ENCODE measurements around the gene METTL27.
"Not testable (repeated sequence)": the region's sequence is repeated elsewhere in the genome, so short reads cannot be mapped to it uniquely, and the experiment has no call there.

The METTL27 gene

DNA sequence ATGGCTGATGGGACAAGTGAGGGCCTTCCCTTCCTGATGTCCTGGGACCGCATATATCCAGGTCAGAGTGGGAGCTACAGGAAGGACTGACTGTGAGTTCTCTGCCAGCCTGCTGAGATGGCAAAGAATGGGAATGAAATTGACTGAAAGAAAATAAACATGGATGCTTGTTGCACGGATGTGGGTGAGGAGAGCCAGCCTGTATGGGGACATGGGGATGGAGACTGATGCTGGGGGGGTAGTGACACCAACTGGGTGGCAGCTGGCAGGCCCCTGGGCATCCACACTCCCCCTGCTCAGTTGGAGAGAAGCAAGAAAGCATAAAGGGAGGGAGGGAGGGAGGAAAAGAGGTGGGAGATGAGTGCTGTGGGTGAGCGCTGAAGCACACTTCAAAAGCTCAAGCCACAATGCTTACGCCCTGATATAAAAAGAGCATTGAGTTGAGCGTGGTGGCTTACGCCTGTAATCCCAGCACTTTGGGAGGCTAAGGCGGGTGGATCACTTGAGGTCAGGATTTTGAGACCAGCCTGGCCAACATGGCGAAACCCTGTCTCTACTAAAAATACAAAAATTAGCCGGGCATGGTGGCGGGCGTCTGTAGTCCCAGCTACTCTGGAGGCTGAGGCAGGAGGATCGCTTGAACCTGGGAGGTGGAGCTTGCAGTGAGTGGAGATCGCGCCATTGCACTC lies 20.6 kb downstream of the METTL27 start:
- not testable (repeated sequence) for DNase-seq (ENCODE audit: low spot score)

DNA sequence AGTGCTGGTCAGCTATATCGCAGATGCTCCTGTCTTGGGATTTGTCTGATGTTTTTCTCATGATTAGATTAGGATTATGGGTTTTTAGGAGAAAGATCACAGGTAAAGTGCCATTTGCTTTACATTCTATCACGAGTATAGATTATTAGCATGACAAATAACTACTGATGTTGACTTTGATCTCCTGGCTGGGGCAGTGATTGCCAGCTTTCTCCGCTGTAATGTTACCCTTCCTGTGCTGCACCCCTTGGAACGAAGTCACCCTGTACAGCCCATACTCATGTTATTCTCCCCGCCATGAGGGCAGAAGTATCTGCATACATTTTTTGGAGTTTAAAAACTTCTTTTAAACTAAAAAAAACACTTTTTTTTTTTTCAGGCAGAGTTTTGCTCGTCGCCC lies 22.3 kb downstream of the METTL27 start:
- DNase-seq (ENCODE audit: low spot score), result no peak

DNA sequence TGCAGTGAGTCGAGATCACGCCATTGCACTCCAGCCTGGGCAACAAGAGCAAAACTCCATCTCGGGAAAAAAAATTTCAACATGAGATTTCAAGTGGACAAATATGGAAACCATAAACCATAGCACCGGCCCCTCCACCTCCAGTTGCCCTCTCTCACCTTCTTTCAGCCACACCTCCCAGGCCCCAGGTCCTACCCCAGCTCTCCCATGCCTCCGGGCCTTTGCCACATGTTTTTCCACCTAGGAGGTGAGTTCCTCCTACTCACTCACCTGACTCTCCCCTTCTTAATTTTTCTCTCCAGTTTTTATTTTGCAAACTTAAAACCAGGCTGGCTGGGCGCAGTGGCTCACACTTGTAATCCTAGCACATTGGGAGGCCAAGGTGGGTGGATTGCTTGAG lies 25.2 kb downstream of the METTL27 start:
- no peak for DNase-seq (ENCODE audit: low spot score)

DNA sequence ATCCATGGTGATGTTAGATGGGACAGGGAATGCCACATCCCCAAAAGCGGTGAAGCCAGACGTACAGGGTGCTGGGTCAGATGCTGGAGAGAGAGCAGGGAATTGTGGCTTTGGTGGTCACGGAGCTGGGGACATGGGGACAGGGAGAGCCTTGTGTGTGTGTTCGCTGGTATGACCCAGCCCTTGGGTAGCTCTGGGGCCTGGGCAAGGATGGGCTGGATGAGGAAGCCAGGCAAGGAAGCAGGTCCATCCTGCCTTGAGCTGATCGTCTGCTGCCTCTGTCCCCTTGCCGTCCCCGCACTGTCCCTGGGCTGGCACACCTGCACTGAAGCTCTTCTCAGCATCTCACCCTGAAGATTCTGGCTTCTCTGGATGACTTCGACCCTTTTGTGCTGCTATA lies 26.9 kb downstream of the METTL27 start:
- DNase-seq (ENCODE audit: low spot score), result no peak

DNA sequence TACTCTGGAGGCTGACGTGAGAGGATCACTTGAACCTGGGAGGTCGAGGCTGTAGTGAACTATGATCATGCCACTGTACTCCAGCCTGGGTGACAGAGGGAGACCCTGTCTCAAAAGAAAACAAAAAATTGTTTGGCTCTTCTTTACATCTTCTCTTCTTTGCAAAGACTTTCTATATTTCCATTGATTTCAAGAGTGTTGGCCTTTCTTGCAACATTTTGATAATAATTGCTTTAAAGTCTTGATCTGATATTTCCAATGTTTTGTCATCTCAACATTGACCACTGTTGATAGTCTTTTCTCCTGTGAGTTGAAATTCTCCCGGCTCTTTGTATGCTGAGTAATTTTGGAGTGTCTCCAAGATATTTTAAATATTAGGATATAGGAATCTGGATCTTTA lies 29.3 kb downstream of the METTL27 start:
- no peak for DNase-seq (ENCODE audit: low spot score)

DNA sequence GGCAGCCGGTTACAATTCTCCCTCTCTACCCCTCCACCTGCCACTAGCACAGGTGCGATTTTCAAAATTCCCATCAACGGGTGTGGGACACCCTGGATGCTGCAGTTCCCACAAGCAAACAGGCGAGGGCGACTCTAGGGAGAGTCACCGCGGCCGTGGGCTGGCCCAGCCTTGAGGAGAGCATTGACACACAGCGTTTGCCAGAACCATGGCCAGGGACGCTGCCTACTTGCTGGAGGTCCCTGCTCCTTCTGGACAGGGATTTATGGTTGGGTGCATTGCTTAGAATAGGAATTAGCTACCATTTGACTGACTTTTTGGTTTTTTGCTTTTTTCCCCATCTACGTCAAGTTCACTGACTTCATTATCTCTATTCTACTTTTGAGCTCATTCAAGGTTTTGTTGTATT lies 30.6 kb downstream of the METTL27 start:
- DNase-seq (ENCODE audit: low spot score), result peak; percentile 71

DNA sequence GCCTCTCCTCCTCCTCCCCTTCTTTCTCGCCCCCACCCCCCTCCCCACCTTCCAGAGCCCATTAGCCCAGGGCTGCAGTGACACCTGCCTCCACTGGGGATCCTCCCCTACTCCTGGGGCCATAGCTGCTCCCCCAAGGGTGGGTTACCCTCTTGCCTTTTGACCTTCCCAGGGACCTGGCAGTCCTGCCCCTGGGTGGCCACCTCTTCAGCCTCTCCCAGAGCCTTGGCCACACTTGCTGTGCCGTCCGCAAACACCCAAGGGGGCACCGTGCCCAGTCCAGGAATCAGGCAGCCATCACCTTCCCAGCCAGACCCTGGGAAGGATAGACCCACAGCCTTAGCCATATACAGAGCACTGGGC lies 31.3 kb downstream of the METTL27 start:
- no peak for DNase-seq (ENCODE audit: low spot score)

DNA sequence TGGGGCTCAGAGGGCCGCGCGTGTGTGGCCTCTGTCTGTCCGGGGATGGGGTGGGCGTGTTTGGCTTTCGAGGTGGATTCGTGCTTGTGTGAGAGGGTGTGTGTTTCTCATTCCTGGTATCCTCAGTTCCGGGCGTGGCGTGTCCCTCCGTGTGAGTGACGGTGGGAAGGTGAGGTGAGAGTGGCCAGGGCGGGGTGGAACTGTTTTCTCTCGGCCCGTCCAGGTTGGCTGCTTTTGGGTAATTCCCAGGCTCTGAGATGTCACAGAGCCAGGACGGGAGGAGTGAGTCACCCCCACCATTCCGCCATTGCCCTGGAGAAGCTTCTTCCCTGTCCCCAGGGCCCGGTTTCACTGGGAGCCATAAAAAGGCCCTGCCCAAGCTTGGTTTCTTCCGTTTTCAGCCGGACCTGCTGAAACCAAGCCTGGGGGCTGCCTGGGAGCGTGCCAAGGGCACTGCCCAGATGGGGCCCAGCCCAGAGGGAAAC lies 32.8 kb downstream of the METTL27 start:
- no peak for DNase-seq (ENCODE audit: low spot score)

DNA sequence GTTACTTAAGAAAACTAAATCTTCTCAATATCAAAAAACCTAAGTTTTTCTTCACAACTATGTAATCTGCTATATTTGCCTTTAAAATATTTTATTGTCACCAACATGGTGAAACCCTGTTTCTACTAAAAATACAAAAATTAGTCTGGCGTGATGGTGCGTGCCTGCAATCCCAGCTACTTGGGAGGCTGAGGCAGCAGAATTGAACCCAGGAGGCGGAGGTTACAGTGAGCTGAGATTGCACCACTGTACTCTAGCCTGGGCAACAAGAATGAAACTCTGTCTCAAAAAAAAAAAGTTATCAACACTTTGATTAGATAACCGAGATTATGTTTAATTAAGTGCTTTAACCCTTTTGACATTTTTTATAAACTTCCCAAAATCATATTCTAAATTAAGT lies 39.9 kb downstream of the METTL27 start:
- DNase-seq (ENCODE audit: low spot score), result no peak

DNA sequence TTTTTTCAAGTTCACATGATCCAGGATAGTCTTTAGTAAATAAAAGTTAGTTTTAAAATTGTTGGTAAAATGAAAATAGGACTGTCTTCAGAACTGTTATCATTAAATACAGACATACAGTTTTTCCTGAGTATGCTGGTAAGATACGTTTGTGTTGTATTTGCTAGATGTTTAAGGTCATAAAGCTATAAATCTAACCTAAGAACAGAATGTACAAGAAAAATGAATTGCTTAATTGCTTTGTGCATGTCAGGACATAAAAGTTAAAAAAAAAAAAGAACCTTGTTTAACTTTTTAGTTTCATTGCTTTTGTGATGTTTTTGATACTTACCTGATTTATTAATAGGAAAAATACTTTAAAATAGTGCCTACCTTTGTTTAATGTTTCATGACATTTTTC lies 40.7 kb downstream of the METTL27 start:
- no peak for DNase-seq (ENCODE audit: low spot score)

DNA sequence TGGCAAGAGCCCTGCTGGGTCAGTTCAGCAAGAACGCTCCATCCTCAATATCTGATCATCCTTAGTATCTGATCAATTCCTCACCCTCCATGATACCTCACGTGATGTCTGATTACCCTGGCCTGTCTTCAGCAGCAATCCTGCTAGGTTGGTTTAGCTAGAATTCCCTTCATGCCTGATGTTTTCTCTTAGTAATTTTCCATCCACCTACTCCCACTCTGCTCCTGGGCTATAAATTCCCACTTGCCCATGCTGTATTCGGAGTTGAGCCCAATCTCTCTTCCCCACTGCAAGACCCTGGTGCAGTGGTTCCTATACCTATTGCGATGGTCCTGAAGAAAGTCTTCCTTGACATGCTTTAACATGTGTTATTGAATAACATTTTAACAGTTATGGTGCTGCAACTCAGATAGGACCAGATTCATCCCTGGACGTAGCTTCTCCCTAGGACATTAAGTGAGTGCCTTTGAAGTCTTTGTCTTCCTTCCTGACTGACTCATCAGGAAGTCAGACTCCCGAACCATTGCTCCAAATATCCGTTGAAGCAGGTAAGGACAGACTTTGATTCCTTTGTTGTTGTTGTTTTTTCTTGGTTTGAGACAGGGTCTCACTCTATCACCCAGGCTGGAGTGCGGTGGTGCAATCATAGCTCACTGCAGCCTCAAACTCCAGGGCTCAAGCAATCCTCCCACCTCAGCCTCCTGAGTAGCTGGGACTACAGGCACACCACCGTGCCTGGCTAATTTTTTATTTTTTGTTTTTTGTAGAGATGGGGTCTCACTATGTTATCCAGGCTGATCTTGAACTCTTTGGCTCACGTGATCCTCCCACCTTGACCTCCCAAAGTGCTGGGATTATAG lies 42.8 kb downstream of the METTL27 start:
- DNase-seq (ENCODE audit: low spot score), result no peak

DNA sequence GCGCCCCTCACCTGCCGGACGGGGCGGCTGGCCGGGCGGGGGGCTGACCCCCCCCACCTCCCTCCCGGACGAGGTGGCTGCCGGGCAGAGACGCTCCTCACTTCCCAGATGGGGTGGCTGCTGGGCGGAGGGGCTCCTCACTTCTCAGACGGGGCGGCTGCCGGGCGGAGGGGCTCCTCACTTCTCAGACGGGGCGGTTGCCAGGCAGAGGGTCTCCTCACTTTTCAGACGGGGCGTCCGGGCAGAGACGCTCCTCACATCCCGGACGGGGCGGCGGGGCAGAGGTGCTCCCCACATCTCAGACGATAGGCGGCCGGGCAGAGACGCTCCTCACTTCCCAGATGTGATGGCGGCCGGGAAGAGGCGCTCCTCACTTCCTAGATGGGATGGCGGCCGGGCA lies 45.1 kb downstream of the METTL27 start:
- not testable (repeated sequence) for DNase-seq (ENCODE audit: low spot score)

DNA sequence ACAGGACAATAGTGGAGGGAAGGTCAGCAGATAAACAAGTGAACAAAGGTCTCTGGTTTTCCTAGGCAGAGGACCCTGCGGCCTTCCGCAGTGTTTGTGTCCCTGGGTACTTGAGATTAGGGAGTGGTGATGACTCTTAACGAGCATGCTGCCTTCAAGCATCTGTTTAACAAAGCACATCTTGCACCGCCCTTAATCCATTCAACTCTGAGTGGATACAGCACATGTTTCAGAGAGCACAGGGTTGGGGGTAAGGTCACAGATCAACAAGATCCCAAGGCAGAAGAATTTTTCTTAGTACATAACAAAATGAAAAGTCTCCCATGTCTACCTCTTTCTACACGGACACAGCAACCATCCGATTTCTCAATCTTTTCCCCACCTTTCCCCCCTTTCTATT lies 45.7 kb downstream of the METTL27 start:
- not testable (repeated sequence) for DNase-seq (ENCODE audit: low spot score)

DNA sequence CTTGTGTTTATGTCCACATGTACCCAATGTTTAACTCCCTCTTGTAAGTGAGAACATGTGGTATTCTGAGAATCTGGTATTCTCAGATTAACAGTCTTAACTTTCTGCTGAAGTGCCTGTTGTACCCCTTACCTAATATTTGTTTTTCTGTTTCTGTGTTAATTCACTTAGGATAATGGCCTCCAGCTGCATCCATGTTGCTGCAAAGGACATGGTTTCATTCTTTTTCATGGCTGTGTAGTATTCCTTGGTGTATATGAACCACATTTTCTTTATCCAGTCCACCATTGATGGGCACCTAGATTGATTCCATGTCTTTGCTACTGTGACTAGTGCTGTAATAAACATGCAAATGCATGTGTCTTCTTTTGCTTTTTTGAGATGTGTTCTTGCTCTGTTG lies 47.1 kb downstream of the METTL27 start:
- not testable (repeated sequence) for DNase-seq (ENCODE audit: low spot score)

DNA sequence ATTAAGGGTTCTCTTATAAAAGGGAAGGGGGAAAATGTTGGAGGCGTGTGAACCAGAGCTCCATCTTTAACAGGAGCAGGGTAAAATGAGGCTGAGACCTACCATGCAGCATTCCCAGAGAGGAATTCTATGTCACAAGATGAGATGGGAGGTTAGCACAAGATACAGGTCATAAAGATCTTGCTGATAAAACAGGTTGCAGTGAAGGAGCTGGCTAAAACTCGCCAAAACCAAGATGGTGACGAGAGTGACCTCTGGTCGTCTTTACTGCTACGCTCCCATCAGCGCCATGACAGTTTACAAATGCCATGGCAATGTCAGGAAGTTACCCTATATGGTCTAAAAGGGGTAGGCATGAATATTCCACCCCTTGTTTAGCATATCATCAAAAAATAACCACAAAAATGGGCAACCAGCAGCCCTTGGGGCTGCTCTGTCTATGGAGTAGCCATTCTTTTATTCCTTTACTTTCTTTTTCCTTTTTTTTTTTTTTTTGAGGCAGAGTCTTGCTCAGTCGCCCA lies 51.1 kb downstream of the METTL27 start:
- DNase-seq (ENCODE audit: low spot score), result not testable (repeated sequence)

DNA sequence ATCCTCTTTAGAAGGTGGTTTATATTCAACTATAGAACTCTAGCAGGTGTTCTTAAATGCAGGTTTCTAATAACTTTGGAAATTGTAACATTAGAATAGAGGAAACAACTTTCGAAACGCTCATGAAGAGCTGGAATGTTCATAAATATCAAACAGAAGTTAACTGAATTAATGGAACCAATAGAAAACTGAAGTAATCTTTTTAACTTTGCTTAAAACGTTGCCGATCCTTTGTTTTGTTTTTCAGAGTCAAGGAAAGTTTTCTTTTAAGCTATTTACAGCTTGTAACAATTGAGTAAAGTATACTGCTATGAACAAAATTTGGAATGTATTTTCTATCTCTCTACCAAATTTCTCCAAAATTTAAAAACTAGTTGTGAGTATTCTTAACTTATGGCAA lies 53.3 kb downstream of the METTL27 start:
- no peak for DNase-seq (ENCODE audit: low spot score)

DNA sequence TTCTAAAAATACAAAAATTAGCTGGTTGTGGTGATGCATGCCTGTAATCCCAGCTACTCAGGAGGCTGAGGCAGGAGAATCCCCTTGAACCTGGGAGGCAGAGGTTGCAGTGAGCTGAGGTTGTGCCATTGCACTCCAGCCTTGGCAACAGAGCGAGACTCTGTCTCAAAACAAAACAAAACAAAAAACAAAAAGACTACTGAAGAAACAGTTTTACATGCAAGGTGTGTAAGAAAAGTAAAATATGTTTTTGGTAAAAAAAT lies 54.6 kb downstream of the METTL27 start:
- not testable (repeated sequence) for DNase-seq (ENCODE audit: low spot score)

DNA sequence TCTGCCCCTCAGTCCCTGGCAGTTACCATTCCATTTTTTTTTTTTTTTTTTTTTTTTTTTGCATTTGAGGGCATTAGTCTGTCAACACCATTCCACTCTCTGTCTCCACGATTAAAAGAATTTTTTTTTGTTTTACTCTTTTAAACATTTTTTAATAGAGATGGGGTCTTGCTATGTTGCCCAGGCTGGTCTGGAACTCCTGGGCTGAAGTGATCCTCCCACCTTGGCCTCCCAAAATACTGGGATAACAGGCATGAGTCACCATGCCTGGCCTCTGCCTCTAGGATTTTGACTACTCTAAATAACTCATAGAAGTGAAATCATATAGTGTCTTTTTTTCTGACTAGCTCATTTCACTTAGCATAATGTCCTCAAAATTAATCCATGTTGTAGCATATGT lies 55.7 kb downstream of the METTL27 start:
- DNase-seq (ENCODE audit: low spot score), result no peak

All from HuH-7.5 (cell line).